ENCODE data around the gene MIAT.

MIAT gene

GRCh38 chr22:26670459-26670858, 13.1 kb downstream of the MIAT start:
- DNase-seq, result no peak

DNA sequence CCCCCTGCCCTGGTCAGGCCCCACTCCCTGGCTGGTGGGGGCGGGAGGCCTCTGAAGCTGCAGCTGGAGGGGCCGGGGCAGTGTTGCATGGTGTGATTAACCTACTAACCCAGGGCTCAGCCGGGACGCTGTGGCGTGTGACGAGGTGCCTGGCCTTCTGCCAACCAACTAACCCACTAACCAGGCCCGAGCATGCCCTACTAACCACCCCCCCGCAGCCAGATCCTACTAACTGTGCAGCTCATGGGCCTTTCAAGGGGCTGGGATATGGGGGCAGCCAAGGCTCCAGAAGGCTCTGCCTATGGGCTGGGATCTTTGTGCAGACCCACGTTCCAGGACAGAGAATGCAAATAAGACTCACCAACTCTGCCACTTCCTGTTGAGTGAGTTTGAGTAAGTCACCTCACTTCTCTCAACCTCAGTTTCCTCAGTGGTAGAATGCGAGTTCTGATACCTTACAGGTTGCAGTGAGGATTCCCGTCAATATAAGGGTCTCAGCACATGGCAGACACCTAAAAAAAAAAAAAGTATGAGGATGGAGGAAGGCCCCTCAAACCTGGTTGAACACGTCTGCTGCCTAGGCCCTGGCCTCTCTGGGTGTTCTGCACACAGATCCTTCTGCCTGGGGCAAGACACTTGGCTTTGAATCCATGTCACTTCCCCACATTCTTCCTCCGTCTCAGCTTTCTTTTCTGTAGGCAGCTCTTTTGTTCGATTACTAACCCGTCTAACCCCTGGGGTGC, 14.1 kb downstream of the MIAT start:
- peak; percentile 70 for DNase-seq

GRCh38 chr22:26672060-26672471, 14.7 kb downstream of the MIAT start:
- DNase-seq, result peak; percentile 20

- peak; percentile 91 for DNase-seq
Observed at GRCh38 chr22:26672590-26673468, 15.4 kb downstream of the MIAT start.

DNA sequence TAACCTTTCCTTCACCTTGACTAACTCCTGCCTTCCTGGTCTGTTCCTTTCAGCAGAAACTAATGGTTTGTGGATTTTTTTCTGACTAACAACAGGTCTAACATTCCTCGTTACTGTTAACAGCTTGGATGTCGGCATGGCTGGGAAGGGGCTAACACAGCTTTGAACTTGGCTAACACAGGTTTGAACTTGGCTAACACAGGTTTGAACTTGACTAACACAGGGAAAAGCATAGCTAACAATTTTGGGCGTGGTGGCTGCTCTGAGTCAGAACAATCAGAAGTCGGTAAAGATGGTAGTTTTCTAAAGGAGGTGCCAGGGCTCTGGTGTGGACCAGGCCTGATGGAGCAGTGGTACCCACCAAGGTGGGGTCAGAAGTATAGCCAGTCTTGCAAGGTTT, 16.1 kb downstream of the MIAT start:
- DNase-seq, result no peak

DNA sequence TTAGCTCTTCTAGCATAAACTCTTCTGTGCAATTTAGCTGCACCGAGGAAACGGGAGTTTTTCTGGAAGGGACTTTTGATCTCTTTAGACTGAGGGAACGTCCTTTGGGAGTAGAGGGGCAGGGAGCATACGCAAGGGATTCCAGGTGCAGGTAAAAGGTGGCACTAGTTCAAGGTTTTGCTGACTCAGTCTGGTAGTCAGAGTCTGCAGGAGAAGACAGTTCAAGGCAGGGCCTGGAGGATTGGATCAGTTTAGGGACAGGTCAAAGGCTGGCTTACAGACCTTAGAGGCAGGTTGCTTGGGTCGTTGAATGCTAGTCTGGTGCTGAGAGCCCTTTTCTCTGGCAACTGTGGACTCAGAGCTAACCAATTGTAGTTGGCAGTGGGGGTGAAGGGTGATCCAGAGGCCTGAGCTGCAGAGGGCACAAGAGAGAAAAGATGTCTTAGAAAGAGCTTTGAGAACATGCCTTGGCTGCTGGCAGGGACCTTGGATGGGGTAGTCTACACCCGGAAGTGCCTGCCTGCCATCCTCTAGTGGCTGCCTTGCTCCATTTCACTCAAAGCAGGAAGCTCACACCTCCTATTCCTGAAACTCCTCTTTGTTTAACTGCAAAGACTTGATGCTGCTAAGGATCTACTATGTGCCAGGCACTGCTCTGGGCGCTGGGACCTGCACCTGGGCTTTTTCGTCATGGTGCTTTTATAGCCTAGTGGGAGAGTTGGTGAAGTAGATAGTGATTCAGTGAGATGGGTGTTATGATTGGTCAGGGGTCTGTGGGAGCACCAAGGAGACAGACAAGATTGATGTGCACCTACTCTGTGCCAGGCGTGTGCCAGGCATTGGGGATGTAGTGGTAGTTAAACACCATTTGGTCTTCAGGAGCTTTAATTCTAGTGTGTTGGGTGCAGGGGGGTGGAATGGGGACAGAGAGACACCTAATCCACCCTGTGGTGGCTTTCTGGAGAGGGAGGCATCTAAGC, 17.1 kb downstream of the MIAT start:
- no peak for DNase-seq

DNA sequence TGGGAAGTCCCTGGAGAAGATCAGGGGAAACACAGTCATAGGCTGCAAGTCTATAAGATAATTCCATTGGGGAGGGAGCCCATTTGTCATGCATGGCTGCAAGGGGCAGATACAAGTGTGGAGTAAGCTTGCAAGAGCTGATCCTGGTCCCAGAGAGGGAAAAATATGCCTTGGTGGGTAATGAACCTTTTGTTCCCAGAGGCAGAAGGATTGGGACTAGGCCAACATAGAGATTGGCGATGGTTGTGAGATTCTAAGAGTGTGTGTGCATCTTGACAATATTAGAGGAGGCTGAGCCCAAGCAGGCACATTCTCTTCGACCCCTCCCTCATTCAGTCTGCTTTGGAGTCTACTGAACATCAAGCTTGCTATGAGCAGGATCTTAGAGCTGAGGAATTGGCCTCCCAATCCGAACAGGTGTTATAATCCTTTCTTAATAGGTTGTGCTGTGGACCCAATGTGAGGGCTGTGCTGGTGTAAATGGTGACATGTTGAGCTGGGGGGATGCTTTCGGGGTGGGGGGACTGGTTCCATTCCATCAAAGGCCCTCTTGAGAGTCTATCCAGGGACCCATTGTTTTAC, 18.4 kb downstream of the MIAT start:
- no peak for DNase-seq

- no peak for DNase-seq
Observed at GRCh38 chr22:26677217-26677616, 19.8 kb downstream of the MIAT start.

GRCh38 chr22:26679003-26679629, 21.7 kb downstream of the MIAT start:
- peak; percentile 60 for DNase-seq

DNA sequence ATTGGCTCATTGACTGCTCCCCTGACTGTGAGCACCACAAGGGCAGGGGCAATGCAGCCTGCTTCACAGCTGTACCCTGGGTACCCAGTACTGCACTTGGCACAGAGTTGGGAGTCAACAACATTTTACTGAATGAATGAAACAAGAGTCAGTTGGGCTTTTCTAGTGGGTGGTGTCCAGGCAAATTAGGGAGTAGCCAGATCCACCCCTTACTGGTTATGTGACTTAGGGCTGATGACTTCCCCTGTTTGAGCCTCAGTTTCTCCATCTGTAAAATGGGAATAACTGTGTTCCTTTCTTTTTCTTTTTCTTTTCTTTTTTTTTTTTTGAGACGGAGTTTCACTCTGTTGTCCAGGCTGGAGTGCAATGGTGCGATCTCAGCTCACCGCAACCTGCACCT, 23.1 kb downstream of the MIAT start:
- DNase-seq, result no peak

- DNase-seq, result no peak
Observed at GRCh38 chr22:26681395-26681821, 24.0 kb downstream of the MIAT start.

DNA sequence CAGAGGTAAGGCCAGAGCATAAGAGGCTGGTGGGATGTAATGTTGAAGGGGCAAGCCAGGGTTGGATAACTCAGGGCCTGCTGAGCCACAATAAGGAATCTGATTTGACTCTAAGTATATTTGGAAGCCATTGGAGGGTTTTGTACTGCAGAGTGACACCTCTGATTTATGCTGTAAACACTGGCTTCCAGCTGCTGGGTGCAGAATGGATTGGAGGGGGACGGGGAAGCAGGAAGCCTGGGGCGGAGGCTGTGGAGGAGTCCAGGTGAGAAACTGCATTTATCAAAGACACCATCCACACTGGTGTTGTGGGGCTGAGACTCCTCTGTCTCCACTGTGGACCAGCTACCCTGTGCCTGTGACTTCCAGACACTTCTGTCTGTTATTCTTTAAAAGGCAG, 26.8 kb downstream of the MIAT start:
- DNase-seq, result no peak

GRCh38 chr22:26685601-26686000, 28.2 kb downstream of the MIAT start:
- no peak for DNase-seq

GRCh38 chr22:26687439-26687838, 30.1 kb downstream of the MIAT start:
- no peak for DNase-seq

DNA sequence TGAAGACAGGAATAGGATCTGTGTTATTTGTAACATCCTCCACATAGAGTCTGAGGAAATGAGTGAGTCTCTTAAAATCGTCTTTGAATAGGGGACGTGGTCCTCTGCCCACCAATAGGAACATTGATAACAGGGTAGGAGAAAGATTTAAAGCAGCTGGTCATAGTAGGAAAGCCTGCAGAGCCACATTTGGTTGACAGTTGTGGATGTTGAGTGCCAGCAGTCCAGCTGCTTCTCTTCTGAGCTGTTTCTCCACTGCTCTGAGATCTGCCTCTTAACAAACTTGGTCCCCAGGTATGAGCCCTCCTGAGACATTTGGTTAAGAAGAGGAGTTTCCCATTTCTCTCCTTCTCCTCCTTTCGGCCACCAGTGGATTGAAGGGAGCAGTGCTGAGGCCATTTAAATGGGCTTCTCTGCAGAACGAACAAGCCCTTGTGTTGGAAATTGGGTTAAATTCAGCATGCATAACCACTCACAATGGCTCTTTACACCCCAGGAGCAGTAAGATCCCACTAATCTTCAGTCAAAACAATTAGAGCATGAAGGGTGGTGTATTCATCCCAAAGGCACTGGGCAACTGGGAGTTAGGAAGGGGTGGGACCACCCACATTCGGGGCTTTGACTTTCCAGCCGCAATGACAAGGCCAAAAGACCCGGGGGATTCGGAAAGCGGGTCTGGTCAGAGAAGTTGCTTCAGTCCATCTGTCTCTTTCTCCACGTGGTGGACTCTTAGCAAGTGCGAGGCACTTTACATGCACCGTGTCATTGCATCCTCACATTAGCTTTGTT, 32.3 kb downstream of the MIAT start:
- no peak for DNase-seq

GRCh38 chr22:26690654-26691376, 33.4 kb downstream of the MIAT start:
- no peak for DNase-seq

- no peak for DNase-seq
Observed at GRCh38 chr22:26691377-26691716, 34.0 kb downstream of the MIAT start.

- DNase-seq, result no peak
Observed at GRCh38 chr22:26692215-26692614, 34.8 kb downstream of the MIAT start.

DNA sequence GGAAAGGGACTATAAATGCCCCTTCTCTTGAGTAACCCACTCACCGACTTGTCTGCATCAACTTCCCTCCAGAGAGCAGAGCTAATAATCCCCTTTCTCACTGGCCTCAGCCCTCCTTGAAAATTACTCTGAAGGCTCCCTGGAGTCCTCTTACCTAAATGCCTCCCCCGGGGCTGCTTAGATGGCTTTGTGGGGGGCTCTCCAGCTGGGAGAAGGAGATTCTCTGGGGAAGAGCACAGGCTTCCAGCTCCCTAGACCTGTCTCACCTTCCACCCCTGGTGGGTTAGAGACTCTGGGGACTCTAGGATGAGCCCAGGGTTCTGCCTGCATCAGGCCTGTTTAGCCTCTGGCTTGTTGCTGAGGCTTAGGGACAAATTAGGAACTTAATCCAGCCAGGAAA, 39.8 kb downstream of the MIAT start:
- no peak for DNase-seq

- no peak for DNase-seq
Observed at GRCh38 chr22:26700462-26700861, 43.1 kb downstream of the MIAT start.

DNA sequence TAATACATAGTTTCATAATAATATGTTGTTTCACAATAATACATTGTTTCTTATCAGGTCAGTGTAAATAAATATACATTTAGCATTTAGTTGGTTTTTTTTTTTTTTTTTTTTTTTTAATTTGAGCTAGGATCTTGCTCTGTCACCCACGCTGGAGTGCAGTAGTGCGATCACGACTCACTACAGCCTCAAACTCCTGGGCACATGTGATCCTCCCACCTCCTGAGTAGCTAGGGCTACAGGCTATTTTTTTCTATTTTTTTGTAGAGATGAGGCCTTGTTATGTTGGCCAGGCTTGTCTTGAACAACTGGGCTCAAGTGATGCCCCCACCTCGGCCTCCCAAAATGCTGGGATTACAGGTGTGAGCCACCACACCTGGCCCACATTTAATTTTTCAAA, 43.5 kb downstream of the MIAT start:
- no peak for DNase-seq
